ENCODE measurements around the gene GJA9.

DNA sequence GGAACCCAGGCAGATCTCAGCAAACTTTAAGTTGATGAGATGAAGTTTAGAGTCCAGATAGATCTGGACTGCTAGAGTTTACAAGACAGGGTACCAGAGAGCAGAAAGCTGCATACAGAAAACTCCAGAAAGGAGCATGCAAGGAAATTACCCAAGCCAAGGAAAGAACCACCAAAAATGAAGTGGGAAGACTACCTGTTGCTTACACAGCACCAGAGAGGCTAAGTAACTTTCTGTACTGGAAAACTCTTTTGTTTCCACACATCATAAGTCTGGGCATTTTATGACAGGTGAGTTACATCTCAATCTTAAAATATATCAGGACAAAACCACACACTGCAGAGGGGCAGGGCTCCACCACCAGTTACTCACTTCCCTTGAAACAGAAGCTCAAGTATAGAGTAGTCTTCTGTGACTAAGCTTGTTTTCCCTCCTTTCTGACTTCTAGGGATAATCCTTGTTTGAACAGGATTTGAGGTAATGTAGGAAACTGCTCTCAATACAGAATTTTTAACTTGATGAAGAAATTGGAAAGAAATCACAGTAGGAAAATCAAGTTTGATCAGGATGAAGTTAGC is 17.4 kb upstream of the GJA9 start:
- TF ChIP-seq, protein P1, sequence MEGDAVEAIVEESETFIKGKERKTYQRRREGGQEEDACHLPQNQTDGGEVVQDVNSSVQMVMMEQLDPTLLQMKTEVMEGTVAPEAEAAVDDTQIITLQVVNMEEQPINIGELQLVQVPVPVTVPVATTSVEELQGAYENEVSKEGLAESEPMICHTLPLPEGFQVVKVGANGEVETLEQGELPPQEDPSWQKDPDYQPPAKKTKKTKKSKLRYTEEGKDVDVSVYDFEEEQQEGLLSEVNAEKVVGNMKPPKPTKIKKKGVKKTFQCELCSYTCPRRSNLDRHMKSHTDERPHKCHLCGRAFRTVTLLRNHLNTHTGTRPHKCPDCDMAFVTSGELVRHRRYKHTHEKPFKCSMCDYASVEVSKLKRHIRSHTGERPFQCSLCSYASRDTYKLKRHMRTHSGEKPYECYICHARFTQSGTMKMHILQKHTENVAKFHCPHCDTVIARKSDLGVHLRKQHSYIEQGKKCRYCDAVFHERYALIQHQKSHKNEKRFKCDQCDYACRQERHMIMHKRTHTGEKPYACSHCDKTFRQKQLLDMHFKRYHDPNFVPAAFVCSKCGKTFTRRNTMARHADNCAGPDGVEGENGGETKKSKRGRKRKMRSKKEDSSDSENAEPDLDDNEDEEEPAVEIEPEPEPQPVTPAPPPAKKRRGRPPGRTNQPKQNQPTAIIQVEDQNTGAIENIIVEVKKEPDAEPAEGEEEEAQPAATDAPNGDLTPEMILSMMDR (IDR thresholded peaks at IDR 0.05) = no peak
- TF ChIP-seq POLR2A (IDR thresholded peaks at IDR 0.05) = no peak
